AG04450 (cell line): Measurements from ENCODE around the gene ARSB. TPM values are rescaled to one million over a fixed set of nuclear protein-coding genes. Genes with fewer than 3 reads are reported as not detected.

ENCODE experiments used
- CTCF ChIA-PET: fragments of 300-600, 350-600 bp; formaldehyde crosslinking; extraction: SDS; loops from one replicate; lab custom pipeline; 2022; ENCODE audit warnings: antibody characterized with exemption, inconsistent platforms; lab: Charles Lee
- POLR2A ChIA-PET: fragments of 350-600 bp; formaldehyde crosslinking; extraction: SDS; loops from one replicate; lab custom pipeline; 2021; ENCODE audit warnings: antibody characterized with exemption, inconsistent platforms; lab: Yijun Ruan, JAX
- DNase-seq: peaks from one replicate; pipeline ENCODE4 v3.0.0-alpha.2; 2011; ENCODE audit warnings: low read depth, low spot score
- H3K27ac ChIP-seq: one replicate; pipeline ENCODE4 v1.5.1; 2012; ENCODE audit warnings: low read depth, low read length, control low read depth
- H3K27me3 ChIP-seq: one replicate; pipeline ENCODE4 v1.6.0; 2012; ENCODE audit warnings: low read length; ENCODE audit not compliant: control insufficient read depth, insufficient read depth
- H3K4me3 ChIP-seq: 2 replicates; pipeline ENCODE4 v1.5.1; 2011; ENCODE audit warnings: mild to moderate bottlenecking, low read depth, low read length, control low read depth
- H3K9me3 ChIP-seq: 2 replicates; pipeline ENCODE4 v1.5.1; 2012; ENCODE audit warnings: low read length; ENCODE audit not compliant: control insufficient read depth, insufficient read depth
- CTCF ChIP-seq: IDR thresholded peaks from 2 replicates; pipeline ENCODE4 v1.5.1; 2011; ENCODE audit warnings: low read depth, low read length, control low read depth, inconsistent platforms
- polyA plus RNA-seq: library from polyadenylated mRNA; depleted of rRNA; stranded (reverse); fragments of >200 nt; gene quantifications from 2 replicates; pipeline ENCODE4 v1.2.3, GENCODE V29; 2011

Gene ARSB
- polyA plus RNA-seq, 1 experiment = 21.0 TPM

GRCh38 chr5:78761840-78762239 lies 223.3 kb downstream of the ARSB start:
- no peaks in the 10 kb centered on the region for H3K9me3 ChIP-seq
- POLR2A ChIA-PET = no interaction called here

GRCh38 chr5:78760770-78761169 lies 224.3 kb downstream of the ARSB start:
- Histone ChIP-seq H3K27me3 (peaks cover 36% of the 10 kb centered on the region), H3K9me3 (no peaks in the 10 kb centered on the region), H3K27ac (no peak overlapping the region), H3K4me3 (no peak overlapping the region)
- ChIA-PET CTCF (interaction anchor here (1.1 to 1.4 kb wide), 3 partner anchors 10 to 156 kb away, joined by 3 read pairs; no protein-coding TSS in a partner anchor), POLR2A (interaction anchor here (1.3 kb wide), 1 partner anchor 49 kb away, joined by 3 read pairs; no protein-coding TSS in a partner anchor)
- TF ChIP-seq CTCF = peak; percentile 40
- DNase-seq = no peak

More at GRCh38 chr5:78761840-78762239, 223.3 kb downstream of the ARSB start:
- Histone ChIP-seq H3K4me3 (no peak overlapping the region), H3K27me3 (peaks cover 43% of the 10 kb centered on the region), H3K27ac (no peak overlapping the region)
- no peak for DNase-seq
- no peak for TF ChIP-seq CTCF
- CTCF ChIA-PET = interaction anchor here (0.6 to 1.0 kb wide), 2 partner anchors 158 to 645 kb away, joined by 3 to 4 read pairs; no protein-coding TSS in a partner anchor

GRCh38 chr5:78760366-78760765 lies 224.7 kb downstream of the ARSB start:
- no peak overlapping the region for H3K27ac ChIP-seq
- POLR2A ChIA-PET = interaction anchor here (1.3 kb wide), 1 partner anchor 50 kb away, joined by 3 read pairs; no protein-coding TSS in a partner anchor
- H3K9me3 ChIP-seq = no peaks in the 10 kb centered on the region
- no peak for DNase-seq
- H3K27me3 ChIP-seq = peaks cover 33% of the 10 kb centered on the region
- no peak overlapping the region for H3K4me3 ChIP-seq
- CTCF ChIA-PET = interaction anchor here (0.6 to 1.4 kb wide), 5 partner anchors 11 to 479 kb away, joined by 3 to 5 read pairs (median 3); no protein-coding TSS in a partner anchor
- no peak for TF ChIP-seq CTCF

GRCh38 chr5:78758169-78758839 lies 226.8 kb downstream of the ARSB start:
- no peak overlapping the region for H3K4me3 ChIP-seq
- ChIA-PET POLR2A (interaction anchor here (0.7 to 3.4 kb wide), 8 partner anchors 11 to 253 kb away, joined by 4 to 25 read pairs (median 8); partner anchors contain the start of gene LHFPL2), CTCF (no interaction called here)
- no peak overlapping the region for H3K27ac ChIP-seq
- DNase-seq = peak; percentile 68
- no peak for TF ChIP-seq CTCF
- peaks cover 17% of the 10 kb centered on the region for H3K27me3 ChIP-seq
- no peaks in the 10 kb centered on the region for H3K9me3 ChIP-seq
